K562 (cell line): ENCODE data around the gene DUS4L.

ENCODE experiments used
- CBX5 ChIP-seq: IDR thresholded peaks from 2 replicates; pipeline ENCODE4 v1.6.1; 2014; ENCODE audit warnings: low read depth, borderline replicate concordance
- EZH2 ChIP-seq: IDR thresholded peaks from 2 replicates; pipeline ENCODE4 v1.6.1; 2012; ENCODE audit warnings: low read depth, mild to moderate bottlenecking, inconsistent platforms, low read length, borderline replicate concordance
- MXI1 ChIP-seq: IDR thresholded peaks from 2 replicates; pipeline ENCODE4 v1.6.1; 2011; ENCODE audit warnings: low read depth, mild to moderate bottlenecking, improper control_type of control experiment, low read length
- PYGO2 ChIP-seq: fragments of 450-650 bp; IDR thresholded peaks from 2 replicates; pipeline ENCODE4 v1.6.1; 2016; ENCODE audit warnings: mild to moderate bottlenecking, missing genetic modification characterization, moderate library complexity, missing compliant biosample characterization
- SMARCA5 ChIP-seq: fragments of 450-650 bp; IDR thresholded peaks from 2 replicates; pipeline ENCODE4 v1.6.1; 2016
- SRSF9 ChIP-seq: fragments of 200-400 bp; formaldehyde crosslinking; IDR thresholded peaks from 2 replicates; pipeline ENCODE4 v1.6.1; 2017; ENCODE audit warnings: low read depth, low read length, borderline replicate concordance
- TCF7L2 ChIP-seq: fragments of 150-350 bp; IDR thresholded peaks from 2 replicates; pipeline ENCODE4 v1.6.1; 2016; ENCODE audit warnings: low read depth, mild to moderate bottlenecking, low read length, moderate library complexity
- ZNF133 ChIP-seq: fragments of 250-450 bp; sonication (Bioruptor Pico); IDR thresholded peaks from 2 replicates; pipeline ENCODE4 v1.4.0; 2020; ENCODE audit warnings: mild to moderate bottlenecking
- TF ChIP-seq, protein P1 (sequence below), 2 experiments: fragments of 450-650 bp; formaldehyde crosslinking in 1 of 2; IDR thresholded peaks; 2 replicates each; pipeline versions ENCODE4 v1.4.0 to v1.6.1; 2014 to 2020; ENCODE audit warnings: mild to moderate bottlenecking in 2 of 2, borderline replicate concordance in 1 of 2, low read depth in 1 of 2
- TF ChIP-seq, protein P2 (sequence below): sonication (generic); formaldehyde crosslinking; IDR thresholded peaks from 2 replicates; pipeline ENCODE4 v1.8.1; 2022; ENCODE audit warnings: missing genetic modification reagents
- TF ChIP-seq, protein P3 (sequence below): fragments of 450-650 bp; IDR thresholded peaks from 2 replicates; pipeline ENCODE4 v1.6.1; 2014; ENCODE audit warnings: low read depth, mild to moderate bottlenecking, moderate library complexity, borderline replicate concordance
- TF ChIP-seq, protein P4 (sequence below), 2 experiments: IDR thresholded peaks in 1 of 2; conservative IDR thresholded peaks in 1 of 2; 2 replicates each; pipeline ENCODE4 v1.6.1; 2016; ENCODE audit warnings: low read depth in 2 of 2, mild to moderate bottlenecking in 1 of 2, missing compliant biosample characterization in 1 of 2, missing genetic modification characterization in 1 of 2, moderate library complexity in 1 of 2
- TF ChIP-seq, protein P5 (sequence below), 3 experiments: IDR thresholded peaks in 2 of 3; conservative IDR thresholded peaks in 1 of 3; 2 replicates each; pipeline ENCODE4 v1.5.1; 2011 to 2012; ENCODE audit warnings: low read length in 3 of 3, mild to moderate bottlenecking in 3 of 3, control low read depth in 2 of 3, improper control_type of control experiment in 1 of 3, inconsistent platforms in 1 of 3, low read depth in 1 of 3, mixed read lengths in 1 of 3, moderate library complexity in 1 of 3; ENCODE audit not compliant: insufficient read depth in 2 of 3
- TF ChIP-seq, protein P6 (sequence below): fragments of 450-650 bp; conservative IDR thresholded peaks from 2 replicates; pipeline ENCODE4 v1.6.1; 2016; ENCODE audit warnings: missing genetic modification characterization, low read depth, mild to moderate bottlenecking, control low read depth, missing compliant biosample characterization

DNA sequence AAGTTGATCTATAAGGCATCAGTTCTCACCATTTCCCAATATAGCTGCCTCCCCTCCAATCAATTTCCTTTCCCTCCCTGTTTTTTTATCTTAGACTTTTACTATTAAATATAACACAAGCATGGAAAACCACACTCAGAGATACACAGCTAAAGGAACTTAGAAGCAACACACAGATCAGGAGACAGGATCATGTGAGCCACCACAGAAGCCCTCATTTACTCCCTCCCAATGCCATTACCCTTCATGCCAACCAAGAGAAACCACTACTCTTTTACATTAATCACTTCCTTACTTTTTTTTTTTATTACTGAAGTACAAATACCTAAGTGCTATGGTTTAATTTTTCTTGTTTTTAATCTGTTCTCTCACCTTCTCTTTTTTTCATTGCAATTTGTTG lies 33.0 kb upstream of the DUS4L start:
- TF ChIP-seq, protein P1, sequence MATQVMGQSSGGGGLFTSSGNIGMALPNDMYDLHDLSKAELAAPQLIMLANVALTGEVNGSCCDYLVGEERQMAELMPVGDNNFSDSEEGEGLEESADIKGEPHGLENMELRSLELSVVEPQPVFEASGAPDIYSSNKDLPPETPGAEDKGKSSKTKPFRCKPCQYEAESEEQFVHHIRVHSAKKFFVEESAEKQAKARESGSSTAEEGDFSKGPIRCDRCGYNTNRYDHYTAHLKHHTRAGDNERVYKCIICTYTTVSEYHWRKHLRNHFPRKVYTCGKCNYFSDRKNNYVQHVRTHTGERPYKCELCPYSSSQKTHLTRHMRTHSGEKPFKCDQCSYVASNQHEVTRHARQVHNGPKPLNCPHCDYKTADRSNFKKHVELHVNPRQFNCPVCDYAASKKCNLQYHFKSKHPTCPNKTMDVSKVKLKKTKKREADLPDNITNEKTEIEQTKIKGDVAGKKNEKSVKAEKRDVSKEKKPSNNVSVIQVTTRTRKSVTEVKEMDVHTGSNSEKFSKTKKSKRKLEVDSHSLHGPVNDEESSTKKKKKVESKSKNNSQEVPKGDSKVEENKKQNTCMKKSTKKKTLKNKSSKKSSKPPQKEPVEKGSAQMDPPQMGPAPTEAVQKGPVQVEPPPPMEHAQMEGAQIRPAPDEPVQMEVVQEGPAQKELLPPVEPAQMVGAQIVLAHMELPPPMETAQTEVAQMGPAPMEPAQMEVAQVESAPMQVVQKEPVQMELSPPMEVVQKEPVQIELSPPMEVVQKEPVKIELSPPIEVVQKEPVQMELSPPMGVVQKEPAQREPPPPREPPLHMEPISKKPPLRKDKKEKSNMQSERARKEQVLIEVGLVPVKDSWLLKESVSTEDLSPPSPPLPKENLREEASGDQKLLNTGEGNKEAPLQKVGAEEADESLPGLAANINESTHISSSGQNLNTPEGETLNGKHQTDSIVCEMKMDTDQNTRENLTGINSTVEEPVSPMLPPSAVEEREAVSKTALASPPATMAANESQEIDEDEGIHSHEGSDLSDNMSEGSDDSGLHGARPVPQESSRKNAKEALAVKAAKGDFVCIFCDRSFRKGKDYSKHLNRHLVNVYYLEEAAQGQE (IDR thresholded peaks at IDR 0.05; ENCODE audit: borderline replicate concordance) = no peak
- TF ChIP-seq, protein P1 (CRISPR knock-in tag; IDR thresholded peaks at IDR 0.05; ENCODE audit: low read depth) = no peak
- TF ChIP-seq, protein P2, sequence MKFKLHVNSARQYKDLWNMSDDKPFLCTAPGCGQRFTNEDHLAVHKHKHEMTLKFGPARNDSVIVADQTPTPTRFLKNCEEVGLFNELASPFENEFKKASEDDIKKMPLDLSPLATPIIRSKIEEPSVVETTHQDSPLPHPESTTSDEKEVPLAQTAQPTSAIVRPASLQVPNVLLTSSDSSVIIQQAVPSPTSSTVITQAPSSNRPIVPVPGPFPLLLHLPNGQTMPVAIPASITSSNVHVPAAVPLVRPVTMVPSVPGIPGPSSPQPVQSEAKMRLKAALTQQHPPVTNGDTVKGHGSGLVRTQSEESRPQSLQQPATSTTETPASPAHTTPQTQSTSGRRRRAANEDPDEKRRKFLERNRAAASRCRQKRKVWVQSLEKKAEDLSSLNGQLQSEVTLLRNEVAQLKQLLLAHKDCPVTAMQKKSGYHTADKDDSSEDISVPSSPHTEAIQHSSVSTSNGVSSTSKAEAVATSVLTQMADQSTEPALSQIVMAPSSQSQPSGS (CRISPR knock-in tag) = no peak
- no peak for TF ChIP-seq EZH2
- TF ChIP-seq SMARCA5 = no peak
- TF ChIP-seq, protein P3, sequence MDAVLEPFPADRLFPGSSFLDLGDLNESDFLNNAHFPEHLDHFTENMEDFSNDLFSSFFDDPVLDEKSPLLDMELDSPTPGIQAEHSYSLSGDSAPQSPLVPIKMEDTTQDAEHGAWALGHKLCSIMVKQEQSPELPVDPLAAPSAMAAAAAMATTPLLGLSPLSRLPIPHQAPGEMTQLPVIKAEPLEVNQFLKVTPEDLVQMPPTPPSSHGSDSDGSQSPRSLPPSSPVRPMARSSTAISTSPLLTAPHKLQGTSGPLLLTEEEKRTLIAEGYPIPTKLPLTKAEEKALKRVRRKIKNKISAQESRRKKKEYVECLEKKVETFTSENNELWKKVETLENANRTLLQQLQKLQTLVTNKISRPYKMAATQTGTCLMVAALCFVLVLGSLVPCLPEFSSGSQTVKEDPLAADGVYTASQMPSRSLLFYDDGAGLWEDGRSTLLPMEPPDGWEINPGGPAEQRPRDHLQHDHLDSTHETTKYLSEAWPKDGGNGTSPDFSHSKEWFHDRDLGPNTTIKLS = no peak
- no peak for TF ChIP-seq SRSF9
- TF ChIP-seq PYGO2 (tag) = no peak
- TF ChIP-seq, protein P4, sequence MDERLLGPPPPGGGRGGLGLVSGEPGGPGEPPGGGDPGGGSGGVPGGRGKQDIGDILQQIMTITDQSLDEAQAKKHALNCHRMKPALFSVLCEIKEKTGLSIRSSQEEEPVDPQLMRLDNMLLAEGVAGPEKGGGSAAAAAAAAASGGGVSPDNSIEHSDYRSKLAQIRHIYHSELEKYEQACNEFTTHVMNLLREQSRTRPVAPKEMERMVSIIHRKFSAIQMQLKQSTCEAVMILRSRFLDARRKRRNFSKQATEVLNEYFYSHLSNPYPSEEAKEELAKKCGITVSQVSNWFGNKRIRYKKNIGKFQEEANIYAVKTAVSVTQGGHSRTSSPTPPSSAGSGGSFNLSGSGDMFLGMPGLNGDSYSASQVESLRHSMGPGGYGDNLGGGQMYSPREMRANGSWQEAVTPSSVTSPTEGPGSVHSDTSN (CRISPR knock-in tag; IDR thresholded peaks at IDR 0.05; ENCODE audit: low read depth) = no peak
- TF ChIP-seq, protein P4 (tag; conservative IDR thresholded peaks at IDR 0.05; ENCODE audit: low read depth) = no peak
- TF ChIP-seq, protein P5, sequence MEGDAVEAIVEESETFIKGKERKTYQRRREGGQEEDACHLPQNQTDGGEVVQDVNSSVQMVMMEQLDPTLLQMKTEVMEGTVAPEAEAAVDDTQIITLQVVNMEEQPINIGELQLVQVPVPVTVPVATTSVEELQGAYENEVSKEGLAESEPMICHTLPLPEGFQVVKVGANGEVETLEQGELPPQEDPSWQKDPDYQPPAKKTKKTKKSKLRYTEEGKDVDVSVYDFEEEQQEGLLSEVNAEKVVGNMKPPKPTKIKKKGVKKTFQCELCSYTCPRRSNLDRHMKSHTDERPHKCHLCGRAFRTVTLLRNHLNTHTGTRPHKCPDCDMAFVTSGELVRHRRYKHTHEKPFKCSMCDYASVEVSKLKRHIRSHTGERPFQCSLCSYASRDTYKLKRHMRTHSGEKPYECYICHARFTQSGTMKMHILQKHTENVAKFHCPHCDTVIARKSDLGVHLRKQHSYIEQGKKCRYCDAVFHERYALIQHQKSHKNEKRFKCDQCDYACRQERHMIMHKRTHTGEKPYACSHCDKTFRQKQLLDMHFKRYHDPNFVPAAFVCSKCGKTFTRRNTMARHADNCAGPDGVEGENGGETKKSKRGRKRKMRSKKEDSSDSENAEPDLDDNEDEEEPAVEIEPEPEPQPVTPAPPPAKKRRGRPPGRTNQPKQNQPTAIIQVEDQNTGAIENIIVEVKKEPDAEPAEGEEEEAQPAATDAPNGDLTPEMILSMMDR (IDR thresholded peaks at IDR 0.05 in 2 of 3, conservative IDR thresholded peaks at IDR 0.05 in 1 of 3; ENCODE audit: insufficient read depth in 2 of 3, low read depth in 1 of 3, low read length in 3 of 3) = no peak
- no peak for TF ChIP-seq CBX5
- TF ChIP-seq TCF7L2 = no peak
- TF ChIP-seq, protein P6, sequence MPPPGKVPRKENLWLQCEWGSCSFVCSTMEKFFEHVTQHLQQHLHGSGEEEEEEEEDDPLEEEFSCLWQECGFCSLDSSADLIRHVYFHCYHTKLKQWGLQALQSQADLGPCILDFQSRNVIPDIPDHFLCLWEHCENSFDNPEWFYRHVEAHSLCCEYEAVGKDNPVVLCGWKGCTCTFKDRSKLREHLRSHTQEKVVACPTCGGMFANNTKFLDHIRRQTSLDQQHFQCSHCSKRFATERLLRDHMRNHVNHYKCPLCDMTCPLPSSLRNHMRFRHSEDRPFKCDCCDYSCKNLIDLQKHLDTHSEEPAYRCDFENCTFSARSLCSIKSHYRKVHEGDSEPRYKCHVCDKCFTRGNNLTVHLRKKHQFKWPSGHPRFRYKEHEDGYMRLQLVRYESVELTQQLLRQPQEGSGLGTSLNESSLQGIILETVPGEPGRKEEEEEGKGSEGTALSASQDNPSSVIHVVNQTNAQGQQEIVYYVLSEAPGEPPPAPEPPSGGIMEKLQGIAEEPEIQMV (tag) = no peak
- no peak for TF ChIP-seq MXI1
- no peak for TF ChIP-seq ZNF133 (CRISPR knock-in tag)
